IPS-NIHi11 (cell line): ENCODE results near the gene TEAD4.

Experiments used
- DNase-seq: peaks from one replicate; pipeline ENCODE4 v3.0.0; 2012; ENCODE audit warnings: mixed read lengths, low spot score

TEAD4 gene

GRCh38 chr12:2959192-2959504 is at the start of gene TEAD4:
Gene TEAD4 (plus strand): TSS chr12:2959397.
- peak; percentile 97 for DNase-seq

DNA sequence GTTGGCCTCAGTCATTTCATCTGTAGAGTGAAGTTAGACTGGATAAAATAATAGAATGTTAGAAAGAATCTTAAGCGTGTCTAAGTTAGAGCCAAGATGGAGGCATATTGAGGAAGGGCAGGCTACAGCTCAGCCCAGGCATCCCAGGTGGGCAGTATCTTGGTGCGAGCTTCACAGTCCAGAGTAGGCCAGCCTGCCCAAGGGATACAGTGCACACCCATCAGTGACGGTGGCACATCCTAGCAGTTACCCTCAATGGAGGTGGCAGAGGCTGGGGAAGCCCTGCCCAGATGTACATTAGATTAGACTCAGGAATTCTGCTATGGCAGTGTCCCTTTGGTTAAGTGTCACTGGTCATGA is 47.0 kb upstream of the TEAD4 start:
- DNase-seq, result no peak

GRCh38 chr12:2919249-2919648 is 39.9 kb upstream of the TEAD4 start:
- no peak for DNase-seq

GRCh38 chr12:2922329-2922728 is 36.9 kb upstream of the TEAD4 start:
- no peak for DNase-seq

DNA sequence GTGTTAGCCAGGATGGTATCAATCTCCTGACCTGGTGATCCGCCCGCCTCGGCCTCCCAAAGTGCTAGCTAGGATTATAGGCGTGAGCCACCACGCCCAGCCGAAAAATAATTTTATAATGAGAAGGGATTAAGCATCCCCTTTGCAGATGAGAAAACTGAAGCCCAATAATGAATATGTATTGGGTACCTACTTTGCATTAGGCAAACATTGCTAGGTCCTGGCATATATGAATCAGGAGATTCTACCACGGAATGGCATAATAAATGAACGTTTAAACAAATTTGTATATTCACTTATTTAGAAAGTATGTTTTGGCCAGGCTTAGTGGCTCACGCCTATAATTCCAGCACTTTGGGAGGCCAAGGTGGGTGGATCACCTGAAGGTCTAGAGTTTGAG is 36.1 kb upstream of the TEAD4 start:
- no peak for DNase-seq

GRCh38 chr12:2924019-2924418 is 35.2 kb upstream of the TEAD4 start:
- DNase-seq, result no peak

- DNase-seq, result no peak
Observed at GRCh38 chr12:2925322-2925995, 33.7 kb upstream of the TEAD4 start.

- DNase-seq, result no peak
Observed at GRCh38 chr12:2930865-2931264, 28.3 kb upstream of the TEAD4 start.

DNA sequence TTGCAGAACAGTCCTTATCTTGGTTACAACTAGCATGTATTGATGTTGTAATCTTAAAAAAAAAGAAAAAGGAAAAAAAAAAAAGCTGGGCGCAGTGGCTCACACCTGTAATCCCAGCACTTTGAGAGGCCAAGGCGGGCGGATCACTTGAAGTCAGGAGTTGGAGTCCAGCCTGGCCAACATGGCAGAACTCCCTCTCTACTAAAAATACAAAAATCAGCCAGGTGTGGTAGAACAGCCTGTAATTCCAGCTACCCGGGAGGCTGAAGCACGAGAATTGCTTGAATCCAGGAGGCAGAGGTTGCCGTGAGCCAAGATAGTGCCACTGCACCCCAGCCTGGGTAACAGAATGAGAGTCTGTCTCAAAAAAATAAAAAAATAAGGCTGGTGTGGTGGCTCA is 25.6 kb upstream of the TEAD4 start:
- DNase-seq, result no peak

DNA sequence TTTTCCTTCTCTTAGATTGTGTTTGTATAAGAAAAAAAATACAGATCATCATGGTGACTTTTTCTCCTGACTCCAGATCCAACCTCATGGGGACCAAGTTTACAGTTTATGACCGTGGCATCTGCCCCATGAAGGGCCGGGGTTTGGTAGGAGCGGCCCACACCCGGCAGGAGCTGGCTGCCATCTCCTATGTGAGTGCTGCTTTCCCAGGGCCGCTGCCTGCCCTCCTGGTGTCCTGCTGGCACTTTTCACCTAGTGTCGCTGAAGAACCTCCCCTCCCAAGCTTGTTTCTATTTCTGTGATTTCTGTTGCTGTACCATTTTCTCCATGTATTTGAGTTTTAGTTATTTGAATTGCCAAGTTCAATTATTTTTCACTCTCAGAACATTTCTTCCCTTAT is 24.8 kb upstream of the TEAD4 start:
- no peak for DNase-seq

- DNase-seq, result no peak
Observed at GRCh38 chr12:2936301-2936700, 22.9 kb upstream of the TEAD4 start.

GRCh38 chr12:2937500-2937899 is 21.7 kb upstream of the TEAD4 start:
- no peak for DNase-seq

DNA sequence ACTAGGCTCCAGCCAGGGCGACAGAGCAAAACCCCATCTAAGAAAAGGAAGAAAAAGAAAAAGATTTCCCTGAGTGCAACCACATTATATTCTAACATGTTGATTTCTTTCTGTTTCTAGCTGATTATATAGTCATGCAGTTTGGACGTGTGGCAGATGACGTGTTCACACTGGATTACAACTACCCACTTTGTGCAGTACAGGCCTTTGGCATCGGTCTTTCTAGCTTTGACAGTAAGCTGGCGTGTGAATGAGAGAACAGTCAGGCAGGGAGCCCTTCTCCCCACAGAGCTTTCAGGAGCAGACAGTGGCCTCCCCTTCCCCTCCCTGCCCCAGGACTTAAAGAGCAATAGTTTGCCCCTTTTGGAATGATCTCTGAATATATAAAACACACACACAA is 20.0 kb upstream of the TEAD4 start:
- DNase-seq, result no peak

- no peak for DNase-seq
Observed at GRCh38 chr12:2940564-2940963, 18.6 kb upstream of the TEAD4 start.

- DNase-seq, result no peak
Observed at GRCh38 chr12:2941524-2941923, 17.7 kb upstream of the TEAD4 start.

- peak; percentile 89 for DNase-seq
Observed at GRCh38 chr12:2944401-2945047, 14.7 kb upstream of the TEAD4 start.

- no peak for DNase-seq
Observed at GRCh38 chr12:2949411-2949810, 9.8 kb upstream of the TEAD4 start.

- DNase-seq, result no peak
Observed at GRCh38 chr12:2955888-2956287, 3.3 kb upstream of the TEAD4 start.

DNA sequence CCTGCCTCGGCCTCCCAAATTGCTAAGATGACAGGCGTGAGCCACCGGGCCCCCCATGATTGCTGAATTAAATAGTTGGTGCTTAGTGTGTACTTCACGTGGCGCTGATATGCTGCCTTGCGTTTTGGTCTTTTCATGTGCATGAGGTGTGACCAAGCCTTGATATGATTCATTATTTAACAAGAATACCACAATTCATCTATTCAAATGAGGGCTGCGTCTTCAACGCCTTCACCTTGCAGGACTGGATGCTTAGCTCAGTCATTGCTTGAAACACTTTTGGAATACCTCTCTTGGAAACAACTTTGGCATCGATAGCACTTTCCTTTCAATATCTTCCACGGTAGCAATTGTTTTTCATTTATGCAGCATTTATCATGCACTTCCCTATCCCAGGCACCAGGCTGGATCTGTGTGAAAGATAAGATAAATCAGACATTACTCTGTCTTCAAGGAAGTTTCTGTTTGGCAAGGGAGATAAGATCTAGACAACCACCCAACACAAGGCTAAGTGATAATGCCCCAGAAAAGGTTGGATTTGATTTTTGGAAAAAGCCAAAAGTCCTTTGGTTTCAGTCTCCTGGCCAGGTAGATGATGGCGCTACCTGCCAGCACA is 1.3 kb upstream of the TEAD4 start:
- DNase-seq, result no peak

DNA sequence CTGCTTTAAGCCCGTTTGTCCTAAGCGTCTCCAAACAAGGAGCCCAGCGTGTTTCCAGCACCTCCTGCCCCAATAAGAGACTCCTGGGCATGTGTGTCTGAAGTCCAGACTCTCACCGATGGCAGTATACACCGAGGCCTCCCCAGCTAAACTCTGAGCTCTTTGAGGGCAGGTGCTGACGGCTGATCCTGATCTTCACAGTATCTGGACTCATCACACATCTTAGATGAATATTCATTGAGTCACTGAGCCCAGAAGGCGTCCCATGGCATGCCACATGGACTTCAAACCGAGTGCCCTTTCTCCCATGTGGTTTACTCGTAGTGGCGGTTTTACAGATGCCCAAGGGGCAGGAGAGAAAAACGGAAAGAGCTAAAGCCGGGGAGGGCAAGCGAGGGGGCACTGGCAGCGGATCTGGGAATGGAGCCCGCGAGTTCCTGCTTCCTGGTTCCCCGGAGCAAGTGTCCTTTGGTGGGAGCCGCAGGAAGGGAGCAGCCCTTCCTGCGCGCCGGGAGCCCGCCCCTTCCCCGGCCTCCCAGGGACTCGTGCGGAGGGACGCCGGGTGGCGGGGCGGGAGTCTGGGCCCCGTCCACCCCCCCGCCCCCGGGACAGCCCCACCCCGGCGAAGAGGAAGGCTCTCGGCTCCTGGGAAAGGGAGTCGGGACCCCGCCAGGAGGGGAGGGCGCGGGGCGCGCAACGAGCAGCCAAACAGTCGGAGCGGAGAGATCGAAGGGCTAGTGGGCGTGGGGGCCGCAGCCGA is 585 bp upstream of the TEAD4 start:
- peak; percentile 89 for DNase-seq

DNA sequence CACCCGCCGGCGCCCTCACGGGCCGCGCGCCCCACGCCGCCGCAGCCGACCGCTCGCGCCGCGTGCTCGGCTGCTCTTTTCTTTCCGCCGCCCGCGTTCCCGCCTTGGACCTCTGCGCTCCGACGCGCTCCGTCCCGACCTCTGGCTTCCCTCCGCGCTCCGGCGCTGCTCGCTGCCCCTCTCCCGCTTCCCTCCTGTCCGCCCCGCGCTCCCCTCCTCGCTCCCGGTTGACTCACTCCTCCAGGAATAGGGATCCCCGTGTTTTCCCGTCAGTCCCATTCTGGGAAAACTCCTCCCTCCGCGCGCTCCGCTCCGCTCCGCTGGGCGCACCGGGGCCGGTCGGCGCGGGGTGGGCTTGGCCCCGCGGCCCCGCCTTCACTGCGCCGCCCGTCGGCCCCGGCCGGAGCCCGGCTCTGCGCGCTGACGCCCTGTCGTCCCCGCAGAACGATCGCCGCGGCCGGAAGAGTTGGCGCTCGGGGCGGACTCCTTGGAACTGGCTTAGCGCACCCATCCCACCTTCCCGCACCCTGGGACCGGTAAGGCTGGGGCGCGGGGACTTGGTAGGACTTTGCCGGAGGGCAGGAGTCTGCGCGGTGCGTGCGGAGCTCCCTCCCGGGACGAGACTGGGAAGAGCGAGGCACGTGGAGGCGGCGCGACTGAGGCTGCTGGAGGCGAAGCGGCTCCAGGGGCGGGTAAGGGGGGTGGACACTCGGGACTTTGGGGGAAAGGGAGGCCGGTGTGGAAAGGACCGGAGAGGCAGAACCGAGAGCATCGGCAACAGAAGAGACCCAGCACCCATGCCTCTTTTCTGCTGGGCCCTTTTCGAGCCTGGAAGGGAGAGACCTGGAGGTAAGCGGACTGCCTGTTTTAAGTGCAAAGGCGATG is 550 bp downstream of the TEAD4 start:
- DNase-seq, result peak; percentile 80

- no peak for DNase-seq
Observed at GRCh38 chr12:2960390-2960956, 1.3 kb downstream of the TEAD4 start.
